Stimulated activated CD8-positive, alpha-beta memory T cell treated with anti-CD3 and anti-CD28 coated beads, Interleukin-4, amount 100 ng/mL, for 24 hours (primary cell): ENCODE data around the gene TBC1D25.
A peak's percentile ranks its signal among the peaks of the same experiment; 100 is the strongest.

Experiments used
- DNase-seq: peaks from one replicate; pipeline ENCODE4 v3.0.0-alpha.2; 2020; ENCODE audit warnings: low read depth

Gene TBC1D25

DNA sequence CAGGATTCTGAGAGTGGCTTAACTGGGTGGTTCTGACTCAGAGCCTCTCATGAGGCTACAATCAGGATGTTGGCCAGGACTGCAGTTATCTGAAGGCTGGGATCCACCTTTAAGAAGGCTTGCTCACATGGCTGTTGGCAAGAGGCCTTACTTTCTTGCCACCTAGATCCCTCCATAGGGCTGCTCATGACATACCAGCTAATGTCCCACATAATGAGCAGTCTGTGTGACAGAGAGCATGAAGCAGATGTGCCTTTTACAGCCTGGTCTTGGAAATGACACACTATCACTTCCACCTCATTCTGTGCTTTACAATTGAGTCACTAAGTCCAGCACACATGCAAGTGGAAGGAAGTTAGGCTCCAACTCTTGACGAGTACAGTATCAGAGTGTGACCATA, 30.4 kb downstream of the TBC1D25 start:
- DNase-seq: no peak

DNA sequence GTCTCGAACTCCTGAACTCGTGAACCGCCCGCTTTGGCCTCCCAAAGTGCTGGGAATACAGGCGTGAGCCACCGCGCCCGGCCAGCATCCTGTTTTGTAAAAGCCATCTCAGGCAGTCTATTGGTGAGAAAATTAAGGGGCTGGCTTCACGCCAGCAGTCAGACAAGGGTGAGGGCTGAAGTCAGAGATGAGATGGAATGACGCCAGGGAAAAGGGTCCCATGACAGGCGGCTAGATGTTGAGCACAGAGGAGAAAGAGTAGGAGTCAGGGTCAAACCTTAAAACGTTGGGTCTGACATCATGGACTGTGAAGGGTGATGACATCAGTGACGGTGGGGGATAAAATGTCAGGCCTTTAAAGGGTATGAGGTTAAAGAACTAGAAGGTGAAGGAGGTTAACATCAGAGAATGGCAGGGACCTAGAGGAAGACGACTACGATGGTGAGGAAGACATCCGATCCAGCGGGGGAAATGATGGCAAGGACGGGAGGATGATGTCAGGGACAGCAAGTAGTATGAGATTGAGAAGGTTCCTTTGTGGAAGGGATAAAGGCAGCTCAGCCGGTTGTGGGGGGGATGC, 34.3 kb downstream of the TBC1D25 start:
- DNase-seq: no peak

DNA sequence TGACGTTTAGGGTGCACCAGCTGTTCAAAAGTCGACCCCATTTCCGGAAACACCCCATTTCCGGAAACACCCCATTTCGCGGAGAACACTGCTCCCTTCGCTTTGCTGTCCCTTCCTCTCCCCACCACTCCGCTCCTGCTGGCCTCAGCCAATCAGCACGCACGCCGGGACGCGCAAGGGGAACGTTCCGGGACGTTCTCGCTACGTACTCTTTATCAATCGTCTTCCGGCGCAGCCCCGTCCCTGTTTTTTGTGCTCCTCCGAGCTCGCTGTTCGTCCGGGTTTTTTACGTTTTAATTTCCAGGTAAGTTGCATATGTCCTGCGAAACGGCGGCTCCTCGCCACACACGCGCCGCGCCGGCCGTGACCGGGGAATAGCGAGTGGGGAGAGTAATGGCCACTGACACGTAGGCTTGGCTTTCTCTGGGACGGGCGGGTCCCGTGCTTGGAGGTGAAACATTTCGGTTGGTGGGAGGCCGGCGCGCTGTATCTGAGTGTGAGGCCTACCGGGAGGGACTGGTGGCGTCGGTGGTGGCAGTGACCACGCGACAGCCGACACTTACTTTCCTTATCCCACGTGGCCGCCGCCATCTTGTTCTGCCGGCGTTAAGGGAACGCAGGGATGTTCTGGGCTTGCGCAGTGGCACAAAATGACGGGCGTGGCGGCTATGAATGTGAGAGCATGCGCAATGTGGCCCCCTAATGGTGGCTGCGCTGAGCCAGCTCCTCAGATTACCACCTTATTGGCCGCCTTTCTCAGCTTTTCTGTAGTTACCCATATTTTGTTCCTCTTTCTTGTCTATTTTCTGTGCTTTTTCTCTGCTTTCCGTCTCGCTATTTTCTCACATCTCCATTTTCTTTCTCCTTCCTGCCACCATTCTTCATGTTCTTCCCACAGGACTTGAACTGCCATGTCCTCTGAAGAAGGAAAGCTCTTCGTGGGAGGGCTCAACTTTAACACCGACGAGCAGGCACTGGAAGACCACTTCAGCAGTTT, 35.1 kb downstream of the TBC1D25 start, which contains the start of gene RBM3:
Gene RBM3 (plus strand): TSS at position 215 of the 997 bp plus-strand sequence. CDS start 697 bp downstream, at position 912.
- peak; percentile 85 for DNase-seq

DNA sequence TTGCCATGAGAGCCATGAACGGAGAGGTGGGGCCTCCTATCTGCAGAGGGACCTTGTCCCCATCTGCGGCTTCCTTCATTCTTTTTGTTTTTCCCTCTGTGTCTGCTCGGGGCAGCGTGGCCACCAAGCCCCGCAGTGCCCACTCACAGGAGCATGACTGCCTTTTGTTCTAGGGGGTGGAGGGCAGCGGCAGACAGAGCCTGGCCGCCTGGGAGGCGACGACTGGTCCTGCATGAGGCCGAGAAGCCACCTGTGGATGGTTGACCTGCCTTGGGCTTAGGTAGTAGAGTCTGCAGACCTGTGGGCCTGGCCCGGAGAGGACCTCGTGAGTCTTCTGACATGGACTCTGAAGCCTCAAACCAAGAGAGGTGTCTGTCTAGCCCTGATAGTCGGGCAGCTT, 36.1 kb downstream of the TBC1D25 start:
- no peak for DNase-seq

DNA sequence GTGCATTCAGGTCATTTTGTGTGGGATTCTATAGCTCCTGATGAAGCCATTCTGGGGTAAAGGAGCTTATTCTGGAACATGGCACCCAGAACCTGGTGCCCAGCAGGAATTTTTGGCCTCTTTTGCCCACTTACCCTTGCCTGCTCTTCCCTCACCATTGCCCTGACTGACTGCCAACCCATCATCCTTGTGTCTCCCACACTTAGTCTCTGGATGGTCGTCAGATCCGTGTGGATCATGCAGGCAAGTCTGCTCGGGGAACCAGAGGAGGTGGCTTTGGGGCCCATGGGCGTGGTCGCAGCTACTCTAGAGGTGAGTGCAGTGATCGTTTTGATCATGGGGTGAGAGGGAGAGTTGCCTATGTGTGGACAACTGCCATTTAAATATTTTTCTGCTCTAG, 36.6 kb downstream of the TBC1D25 start:
- DNase-seq: no peak

DNA sequence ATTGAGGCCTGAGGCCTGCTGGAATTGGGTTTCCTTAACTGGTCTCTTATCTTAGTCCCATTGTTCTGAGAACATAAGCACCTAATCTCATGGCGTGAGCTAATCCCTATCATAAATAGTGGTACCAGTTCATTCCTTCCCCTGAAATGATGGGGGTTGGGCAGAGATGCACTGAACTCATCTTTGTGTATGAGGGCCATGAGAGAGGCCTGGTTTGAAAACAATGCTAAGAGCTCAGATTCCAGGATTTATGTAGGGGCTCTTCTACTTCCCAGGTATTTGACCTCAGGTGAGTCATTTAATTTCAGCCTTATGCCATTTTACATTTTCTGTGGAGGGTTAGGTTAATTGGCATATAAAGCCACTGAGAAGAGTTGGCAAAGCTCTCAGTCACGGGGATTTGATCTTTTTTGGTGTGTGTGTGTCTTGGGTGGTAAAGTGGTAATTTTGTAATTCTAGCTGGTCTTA, 39.2 kb downstream of the TBC1D25 start:
- DNase-seq: no peak

DNA sequence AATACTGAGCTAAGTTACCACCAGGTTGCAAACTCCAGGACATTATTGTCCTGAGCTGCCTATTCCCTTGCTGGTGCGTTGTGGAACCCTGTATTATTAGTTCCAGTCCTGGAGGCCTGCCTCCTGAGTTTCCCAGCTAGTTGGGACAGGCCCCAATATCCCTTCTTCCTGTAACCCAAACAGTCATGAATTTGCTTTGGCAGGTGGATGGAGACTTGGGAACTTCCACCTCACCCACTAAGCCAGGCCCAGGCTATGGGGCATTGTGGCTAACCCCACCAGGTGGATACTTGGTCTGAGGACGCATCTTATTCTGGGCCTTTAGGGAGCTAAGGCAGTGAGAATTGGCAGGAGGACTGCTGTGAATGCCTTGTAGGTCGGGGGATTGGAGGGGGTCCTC, 39.7 kb downstream of the TBC1D25 start:
- DNase-seq: no peak

DNA sequence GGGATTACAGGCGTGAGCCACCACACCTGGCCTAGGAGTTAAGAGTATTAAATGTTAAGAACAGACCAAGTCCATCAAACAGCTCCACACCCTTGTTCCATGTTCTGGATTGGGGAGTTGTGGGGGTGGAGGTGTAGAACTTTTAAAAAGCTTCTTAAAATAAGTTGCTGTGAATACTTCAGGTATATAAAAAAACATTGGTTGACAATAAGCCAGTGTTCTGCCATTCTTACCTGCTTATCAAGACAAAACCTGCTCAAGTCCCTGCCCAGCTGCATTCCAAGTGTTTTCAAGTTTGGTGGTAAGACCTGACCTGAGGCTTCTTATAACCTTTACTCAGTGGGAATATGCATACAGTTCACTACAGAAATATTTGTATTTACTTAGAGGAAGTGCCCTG, 41.1 kb downstream of the TBC1D25 start:
- no peak for DNase-seq

DNA sequence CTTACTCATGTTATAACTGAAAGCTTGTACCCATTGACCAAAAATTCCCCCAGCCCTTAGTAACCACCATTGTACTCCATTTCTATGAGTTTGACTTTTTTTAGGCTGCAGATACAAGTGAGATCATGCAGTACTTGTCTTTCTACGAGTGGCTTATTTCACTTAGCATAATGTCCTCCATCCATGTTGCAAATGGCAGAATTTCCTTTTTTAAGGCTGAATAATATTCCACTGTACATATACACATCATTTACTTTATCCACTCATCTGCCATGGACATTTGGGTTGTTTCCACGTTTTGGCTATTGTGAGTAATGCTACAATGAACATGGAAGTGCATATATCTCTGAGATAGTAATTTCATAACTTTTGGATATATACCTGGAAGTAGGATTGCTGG, 45.2 kb downstream of the TBC1D25 start:
- DNase-seq: no peak

DNA sequence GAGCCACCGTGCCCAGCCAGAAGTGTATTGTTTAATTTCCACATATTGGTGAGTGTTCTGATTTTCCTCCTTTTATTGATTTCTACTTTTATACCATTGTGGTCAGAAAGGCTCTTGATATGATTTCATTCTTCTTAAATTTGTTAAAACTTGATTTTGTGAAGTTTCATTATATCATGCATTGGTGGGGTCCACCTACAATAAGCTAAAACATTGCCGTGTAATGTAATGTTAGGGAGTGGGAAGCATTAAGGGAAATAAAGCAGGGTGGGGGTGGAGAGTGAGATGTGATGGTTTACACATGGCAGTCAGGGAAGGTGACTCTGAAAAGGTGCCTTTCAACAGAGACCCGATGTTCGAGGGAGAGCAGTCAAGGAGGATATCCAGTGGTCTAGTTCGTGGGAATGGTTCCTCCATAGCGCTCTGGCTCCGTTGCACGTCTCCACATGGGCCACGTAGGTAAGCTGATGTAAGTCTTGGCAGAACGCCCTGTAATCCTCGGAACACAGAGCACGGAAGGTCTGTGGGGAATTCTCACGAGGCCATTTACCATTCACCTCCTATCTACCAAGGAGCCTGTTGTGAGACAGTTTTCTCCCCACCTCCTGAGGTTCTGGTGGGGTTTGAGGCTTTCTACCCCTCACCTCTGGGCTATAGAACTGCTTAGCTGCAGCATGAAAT, 50.1 kb downstream of the TBC1D25 start:
- DNase-seq: no peak

DNA sequence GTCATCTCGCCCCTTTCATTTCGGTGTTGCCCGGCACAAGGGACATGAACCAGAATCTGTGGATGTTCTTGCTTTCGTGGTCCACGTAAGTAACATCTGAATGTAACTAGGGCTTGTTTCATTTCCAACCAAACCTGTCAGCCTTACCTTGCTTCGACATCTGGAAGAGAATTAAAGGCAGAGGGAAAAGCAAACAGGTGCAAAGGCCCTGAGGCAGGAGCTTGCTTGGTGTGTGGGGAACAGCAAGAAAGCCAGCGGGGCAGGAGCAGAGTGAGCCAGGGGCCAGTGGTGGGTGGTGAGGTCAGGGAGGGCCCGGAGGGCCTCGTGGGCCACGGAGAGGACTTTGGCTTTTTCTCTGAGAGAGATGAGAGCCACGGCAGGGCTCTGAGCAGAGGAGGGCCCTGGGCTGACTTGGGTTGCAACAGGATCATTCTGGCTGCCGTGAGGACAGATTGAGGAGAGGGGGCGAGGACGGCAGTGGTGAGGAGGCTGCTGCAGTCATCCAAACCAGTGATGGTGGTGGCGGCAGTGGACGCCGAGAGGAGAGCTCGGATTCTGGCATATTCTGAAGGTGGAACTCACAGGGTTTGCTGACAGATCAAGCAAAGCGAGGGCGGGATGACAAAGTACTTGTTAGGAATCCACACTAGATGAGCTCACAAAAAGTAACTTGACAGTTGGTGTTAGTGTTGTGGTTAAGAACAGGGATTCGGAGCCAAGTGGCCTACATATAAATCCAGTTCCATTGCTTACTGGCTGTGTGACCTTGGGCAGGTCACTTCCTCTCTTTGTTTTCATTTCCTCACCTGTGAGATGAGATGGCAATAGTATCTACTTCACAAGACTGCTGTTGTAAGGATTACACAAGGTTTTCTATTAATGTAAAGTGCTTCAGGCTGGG, 50.9 kb downstream of the TBC1D25 start:
- no peak for DNase-seq

DNA sequence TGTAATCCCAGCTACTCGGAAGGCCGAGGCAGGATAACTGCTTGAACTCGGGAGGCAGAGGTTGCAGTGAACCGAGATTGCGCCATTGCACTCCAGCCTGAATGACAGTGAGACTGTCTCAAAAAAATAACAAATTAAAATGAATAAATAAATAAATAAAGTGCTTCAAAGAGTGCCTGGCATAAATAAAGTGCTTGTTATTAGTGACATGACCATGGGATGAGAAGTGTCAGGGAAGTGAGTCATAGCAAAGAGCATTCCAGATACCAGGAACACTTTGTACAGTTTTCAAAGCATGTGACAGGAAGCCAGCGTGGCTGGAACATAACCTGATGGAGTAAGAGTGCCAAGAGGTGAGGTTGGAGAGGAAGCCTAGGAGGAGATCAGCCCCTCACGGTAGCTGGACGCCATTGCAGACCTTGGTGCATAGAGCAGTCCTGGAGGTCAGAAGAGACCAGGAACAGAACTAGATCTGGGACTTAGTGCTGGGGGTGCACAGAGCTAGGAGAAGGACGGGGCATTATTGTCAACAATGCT, 51.8 kb downstream of the TBC1D25 start:
- DNase-seq: no peak

DNA sequence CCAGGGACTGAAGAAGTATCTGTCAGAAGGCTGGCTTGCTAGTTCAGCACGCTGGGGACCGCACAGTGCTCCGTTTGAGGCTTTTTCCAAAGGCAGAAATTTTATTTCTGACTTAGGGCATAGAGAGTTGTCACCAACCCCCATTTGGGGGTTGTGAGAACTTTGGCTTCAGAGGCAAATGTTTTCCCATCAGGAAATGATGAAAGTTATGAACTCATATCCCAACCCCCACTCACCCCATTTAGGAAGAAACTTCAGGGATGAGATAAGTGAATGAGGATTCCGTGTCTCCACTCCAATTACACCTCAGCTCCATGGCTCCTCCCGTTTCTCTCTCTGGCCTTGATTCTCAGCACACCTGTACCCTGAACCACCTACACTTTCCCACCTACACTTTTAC, 53.5 kb downstream of the TBC1D25 start:
- no peak for DNase-seq

DNA sequence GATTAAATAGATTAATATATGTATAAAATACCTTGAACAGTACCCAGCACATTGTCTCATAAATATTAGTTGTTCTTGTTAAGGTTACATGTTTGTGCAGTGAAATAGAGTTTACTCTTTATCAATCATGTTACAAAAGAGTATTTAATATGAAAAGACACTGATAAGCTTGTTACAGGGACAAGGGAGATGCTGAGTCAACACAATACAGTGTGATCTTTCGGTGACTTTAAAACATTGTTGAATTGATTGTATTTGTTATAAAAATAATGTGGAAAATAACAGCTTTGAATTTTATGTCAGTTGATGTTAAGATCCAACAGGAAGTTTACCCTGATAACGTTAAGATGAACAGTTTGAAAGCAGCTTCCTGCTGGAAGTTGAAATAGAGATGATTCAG, 56.4 kb downstream of the TBC1D25 start:
- no peak for DNase-seq

DNA sequence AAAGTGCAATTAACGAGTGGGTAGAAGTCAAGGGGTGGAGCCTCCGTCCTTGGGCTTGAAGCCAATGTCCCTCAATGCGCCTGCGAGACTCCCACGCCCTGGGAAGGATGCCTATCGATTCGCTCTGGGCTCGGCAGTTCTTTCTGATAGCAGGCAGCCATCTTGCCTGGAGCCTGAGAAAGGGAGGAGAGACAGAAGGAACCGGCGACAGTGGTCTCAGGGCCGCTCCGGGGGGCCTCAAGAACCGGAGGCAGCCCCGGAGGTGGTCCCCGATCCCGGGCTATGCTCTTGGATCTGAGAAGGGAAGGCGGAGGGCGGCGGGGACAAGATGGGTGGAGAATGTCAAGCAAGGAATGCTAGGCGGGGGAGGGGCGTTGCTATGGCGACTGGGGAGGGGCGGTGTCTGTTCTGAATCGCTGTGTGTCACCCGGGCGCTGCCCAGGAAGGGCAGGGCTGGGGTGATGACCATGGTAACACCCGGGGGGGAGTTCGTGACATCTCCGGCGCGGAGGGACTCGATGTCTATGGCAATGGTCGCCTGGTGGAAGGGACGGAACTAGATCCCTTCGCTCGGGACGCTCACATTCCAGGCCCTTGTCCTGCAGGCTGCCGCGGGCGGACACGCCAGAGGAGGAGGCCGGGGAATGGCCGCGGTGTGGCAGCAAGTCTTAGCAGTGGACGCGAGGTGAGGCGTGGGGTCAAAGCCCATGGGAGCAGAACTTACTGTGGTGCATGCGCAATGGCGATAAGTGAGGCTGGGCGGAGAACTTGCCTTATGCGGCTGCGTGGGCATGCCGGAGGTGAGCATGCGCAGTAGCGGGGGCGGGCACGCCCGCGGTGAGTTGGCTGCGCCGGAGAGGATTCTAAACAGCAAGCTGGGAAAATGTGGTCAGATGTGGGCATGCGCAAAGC, 58.1 kb downstream of the TBC1D25 start, which contains the start of gene WDR13:
Gene WDR13 (plus strand): TSS at position 140 of the 912 bp plus-strand sequence. CDS start 505 bp downstream, at position 645.
- DNase-seq: peak; percentile 80

DNA sequence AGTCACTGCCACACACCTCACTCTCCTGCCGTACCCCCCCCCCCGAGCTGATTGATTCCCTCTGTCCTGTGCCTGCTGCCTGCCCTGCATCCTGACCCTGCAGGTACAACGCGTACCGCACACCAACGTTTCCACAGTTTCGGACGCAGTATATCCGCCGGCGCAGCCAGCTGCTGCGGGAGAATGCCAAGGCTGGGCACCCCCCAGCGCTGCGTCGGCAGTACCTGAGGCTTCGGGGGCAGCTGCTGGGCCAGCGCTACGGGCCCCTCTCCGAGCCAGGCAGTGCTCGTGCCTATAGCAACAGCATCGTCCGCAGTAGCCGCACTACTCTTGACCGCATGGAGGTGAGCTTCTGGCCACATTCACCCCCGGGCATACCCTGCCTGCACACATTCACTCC, 59.1 kb downstream of the TBC1D25 start:
- DNase-seq: no peak

DNA sequence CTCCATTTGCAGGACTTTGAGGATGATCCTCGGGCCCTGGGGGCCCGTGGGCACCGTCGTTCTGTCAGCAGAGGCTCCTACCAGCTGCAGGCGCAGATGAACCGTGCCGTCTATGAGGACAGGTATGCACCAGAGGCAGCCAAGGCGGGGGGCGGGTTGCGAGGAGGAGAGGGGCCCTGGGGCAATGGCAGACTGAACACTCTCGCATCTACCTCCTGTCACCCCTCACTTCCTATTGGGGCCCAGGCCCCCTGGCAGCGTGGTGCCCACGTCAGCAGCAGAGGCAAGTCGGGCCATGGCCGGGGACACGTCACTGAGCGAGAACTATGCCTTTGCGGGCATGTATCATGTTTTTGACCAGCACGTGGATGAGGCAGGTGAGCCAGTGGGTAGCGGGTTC, 59.8 kb downstream of the TBC1D25 start:
- no peak for DNase-seq

DNA sequence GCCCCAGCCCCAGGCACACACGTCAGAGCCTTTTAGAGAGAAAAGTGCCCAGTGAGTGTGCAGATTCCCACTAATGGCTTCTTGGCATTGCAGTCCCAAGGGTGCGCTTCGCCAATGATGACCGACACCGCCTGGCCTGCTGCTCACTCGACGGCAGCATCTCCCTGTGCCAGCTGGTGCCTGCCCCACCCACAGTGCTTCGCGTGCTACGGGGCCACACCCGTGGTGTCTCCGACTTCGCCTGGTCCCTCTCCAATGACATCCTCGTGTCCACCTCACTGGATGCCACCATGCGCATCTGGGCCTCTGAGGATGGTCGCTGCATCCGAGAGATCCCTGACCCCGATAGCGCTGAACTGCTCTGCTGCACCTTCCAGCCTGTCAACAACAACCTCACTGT, 60.7 kb downstream of the TBC1D25 start:
- no peak for DNase-seq

DNA sequence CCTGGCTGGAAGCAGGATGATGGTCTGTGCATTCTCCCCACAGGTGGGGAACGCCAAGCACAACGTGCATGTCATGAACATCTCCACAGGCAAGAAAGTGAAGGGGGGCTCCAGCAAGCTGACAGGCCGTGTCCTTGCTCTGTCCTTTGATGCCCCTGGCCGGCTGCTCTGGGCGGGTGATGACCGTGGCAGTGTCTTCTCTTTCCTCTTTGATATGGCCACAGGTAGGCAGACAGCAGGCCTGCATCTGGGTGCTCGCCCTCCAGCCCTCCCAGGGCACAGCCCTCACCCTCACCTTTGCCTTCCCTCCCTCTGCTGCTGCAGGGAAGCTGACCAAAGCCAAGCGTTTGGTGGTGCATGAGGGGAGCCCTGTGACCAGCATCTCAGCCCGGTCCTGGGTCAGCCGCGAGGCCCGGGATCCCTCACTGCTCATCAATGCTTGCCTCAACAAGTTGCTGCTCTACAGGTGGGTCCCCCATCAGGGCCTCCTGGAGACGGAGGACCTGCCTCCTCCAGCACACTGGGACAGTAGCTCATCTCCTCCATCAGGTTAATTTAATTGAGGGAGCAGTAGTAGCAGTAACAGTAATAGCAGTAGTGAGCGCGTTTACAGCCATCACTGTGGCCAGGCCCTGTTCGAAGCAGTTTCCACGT, 62.4 kb downstream of the TBC1D25 start:
- no peak for DNase-seq

DNA sequence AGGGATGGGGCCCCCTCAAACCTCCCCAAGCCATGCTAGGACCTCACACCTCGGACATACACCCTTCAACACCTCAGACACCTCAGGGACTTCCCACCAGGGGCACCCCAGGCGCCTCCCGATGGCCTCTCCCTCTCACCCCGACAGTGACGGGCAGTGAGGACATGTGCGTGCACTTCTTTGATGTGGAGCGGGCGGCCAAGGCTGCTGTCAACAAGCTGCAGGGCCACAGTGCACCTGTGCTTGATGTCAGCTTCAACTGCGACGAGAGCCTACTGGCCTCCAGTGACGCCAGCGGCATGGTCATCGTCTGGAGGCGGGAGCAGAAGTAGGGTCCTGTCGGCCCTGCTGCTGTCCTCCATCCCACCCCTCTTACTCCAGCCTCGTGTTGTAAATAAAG, 65.2 kb downstream of the TBC1D25 start:
- DNase-seq: no peak
